HG03095 (cell line): Measurements from ENCODE around the gene ATRNL1.
"Not testable (repeated sequence)": the region's sequence is repeated elsewhere in the genome, so short reads cannot be mapped to it uniquely, and the experiment has no call there.

Source experiments
- ATAC-seq: cut with Tn5 transposase; IDR thresholded peaks from one replicate; pipeline ENCODE4 v1.9.1; 2021; ENCODE audit warnings: moderate library complexity; ENCODE audit not compliant: unreplicated experiment

ATRNL1 gene

GRCh38 chr10:115744089-115744488 is 650.9 kb downstream of the ATRNL1 start:
- ATAC-seq = no peak

GRCh38 chr10:115745943-115746342 is 652.8 kb downstream of the ATRNL1 start:
- no peak for ATAC-seq

DNA sequence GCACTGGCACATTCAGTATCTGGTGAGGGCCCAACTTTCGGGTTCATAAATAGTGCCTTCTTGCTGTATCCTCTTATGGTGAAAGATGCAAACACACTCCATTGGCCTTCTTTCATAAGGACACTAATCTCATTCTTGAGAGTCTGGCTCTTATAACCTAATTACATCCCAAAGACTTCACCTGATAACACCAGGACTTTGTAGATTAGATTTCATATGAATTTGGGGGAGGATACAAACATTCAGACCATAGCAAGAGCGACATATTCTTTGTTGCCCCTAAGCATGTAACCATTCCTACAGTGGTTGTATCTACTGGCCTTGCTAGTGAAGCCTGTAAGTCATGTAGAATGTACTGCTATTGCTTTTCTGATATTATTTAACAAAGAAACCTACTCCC is 654.6 kb downstream of the ATRNL1 start:
- no peak for ATAC-seq

DNA sequence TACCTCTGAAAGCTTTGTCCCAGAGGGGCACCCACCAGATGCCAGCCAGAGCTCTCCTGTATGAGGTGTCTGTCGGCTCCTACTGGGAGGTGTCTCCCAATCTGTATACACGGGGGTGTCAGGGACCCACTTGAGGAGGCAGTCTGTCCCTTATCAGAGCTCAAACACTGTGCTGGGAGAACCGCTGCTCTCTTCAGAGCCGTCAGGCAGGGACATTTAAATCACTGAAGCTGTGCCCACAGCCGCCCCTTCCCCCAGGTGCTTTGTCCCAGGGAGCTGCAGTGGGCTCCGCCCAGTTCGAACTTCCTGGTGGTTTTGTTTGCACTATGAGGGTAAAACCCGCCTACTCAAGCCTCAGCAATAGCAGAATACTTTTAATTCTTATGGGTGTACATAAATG is 665.3 kb downstream of the ATRNL1 start:
- ATAC-seq = not testable (repeated sequence)

GRCh38 chr10:115760131-115760530 is 667.0 kb downstream of the ATRNL1 start:
- no peak for ATAC-seq

DNA sequence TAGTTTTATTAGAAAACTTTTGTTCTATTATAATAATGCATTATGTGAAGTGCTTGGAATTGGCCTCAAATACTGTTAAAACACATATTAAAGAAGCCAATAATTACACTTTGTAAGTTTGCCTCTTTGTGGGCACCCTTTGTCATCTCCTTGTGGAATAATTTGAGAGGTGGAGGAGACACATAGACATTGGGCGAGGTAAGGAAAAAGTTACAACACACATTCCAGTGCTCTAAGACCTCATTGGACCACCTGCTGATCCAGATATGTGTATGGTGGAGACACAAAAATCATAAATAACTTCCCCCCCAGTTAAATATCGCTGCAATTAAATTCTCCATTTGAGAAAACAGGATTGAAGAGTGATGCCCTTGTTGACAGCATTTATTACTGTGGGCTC is 668.0 kb downstream of the ATRNL1 start:
- ATAC-seq = no peak

DNA sequence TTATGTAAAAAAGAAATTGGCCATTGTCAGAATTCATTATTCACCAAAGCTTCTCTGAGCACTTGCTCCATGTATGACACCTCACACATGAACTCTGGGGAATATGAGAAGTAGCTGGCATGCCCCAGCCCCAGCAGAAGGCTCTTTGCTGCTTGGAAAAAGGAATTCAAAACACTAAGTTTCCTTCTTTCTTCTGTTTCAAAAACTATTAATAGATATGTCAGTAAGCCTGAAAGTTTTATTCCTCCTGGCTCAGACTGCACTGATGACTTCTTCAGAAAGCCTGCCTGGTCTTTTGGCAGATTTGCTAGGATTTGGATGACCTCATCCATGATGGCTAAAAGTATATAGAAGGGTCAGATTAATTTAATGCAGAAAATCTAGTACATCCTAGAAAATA is 668.9 kb downstream of the ATRNL1 start:
- ATAC-seq = no peak

DNA sequence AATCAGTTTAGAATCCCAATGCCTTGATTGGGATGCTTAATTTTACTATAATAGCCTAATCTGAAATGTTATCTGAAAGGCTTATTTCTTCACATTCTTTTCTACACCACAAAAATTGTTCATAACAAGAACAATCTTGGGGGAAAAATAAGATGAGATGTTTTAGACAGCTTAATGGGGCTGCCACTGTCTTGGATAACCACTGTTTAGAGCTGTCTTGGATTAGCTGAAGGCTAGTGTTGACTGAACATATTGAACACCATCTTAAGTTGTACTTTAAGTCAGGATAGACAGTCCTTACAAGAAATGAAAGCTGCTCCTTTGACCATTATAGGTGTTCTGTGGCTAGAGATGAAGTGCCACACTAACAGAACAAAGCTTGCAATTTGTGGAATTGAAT is 678.6 kb downstream of the ATRNL1 start:
- ATAC-seq = no peak

- ATAC-seq = no peak
These were observed 679.4 kb downstream of the ATRNL1 start for GRCh38 chr10:115772606-115773005.

DNA sequence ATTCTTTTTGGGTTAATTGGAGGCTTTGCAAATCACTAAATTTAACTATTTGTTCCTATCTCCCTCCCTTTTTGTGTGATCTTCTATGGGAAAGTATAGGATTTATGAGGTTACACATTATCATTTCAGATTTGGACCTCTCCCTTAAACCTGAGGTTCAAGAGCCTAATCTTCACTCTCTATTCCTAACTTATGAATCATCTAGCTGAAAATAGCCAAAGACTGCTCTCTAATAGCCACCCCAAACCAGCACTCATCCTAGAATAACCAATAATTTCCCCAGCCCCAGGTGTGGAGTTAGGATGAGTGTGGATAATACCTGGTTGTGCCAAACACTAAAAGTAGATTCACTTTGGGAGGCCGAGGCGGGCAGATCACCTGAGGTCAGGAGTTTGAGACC is 680.7 kb downstream of the ATRNL1 start:
- no peak for ATAC-seq

DNA sequence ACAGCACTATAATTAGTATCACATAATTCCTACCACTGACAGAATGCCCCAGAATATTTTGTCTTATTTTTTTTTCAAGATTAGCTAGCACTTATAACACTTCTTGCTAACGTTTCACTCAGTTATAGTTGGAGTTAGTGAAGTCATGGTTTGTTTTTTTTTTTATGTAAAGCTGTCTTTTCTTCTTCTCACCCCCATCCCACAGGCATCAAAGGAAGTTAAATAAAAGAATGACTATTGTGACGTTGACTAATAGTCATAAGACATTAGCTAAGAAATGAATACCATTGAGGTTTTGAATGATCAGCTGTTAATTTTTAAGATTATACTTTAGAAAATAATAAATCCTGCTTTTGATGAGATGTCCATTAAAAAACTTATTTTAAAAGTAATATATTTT is 681.6 kb downstream of the ATRNL1 start:
- ATAC-seq = no peak

- no peak for ATAC-seq
These were observed 684.5 kb downstream of the ATRNL1 start for GRCh38 chr10:115777646-115778045.

- ATAC-seq = no peak
These were observed 697.1 kb downstream of the ATRNL1 start for GRCh38 chr10:115790220-115790619.

GRCh38 chr10:115795964-115796363 is 702.8 kb downstream of the ATRNL1 start:
- ATAC-seq = no peak

DNA sequence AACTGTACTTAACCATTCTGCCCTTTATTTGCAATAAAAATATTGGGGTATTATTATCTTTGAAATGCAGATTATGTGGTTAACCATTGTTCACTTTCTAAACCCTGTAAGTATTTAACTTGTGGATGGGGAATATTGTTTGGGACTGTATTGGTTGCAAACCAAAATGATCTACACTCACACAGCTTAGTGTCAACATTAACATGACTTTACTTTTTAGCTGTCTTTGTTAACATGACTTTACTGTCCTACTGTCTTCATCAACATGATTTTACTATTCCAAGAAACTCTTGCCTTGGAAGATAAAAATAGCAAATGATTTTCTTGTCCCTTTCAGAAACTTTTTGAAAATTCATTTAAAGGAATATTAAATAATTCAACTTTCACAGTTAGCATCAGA is 708.3 kb downstream of the ATRNL1 start:
- ATAC-seq = no peak

- no peak for ATAC-seq
These were observed 708.8 kb downstream of the ATRNL1 start for GRCh38 chr10:115801992-115802391.

GRCh38 chr10:115802911-115803310 is 709.7 kb downstream of the ATRNL1 start:
- ATAC-seq = no peak

GRCh38 chr10:115814542-115814941 is 721.4 kb downstream of the ATRNL1 start:
- no peak for ATAC-seq

DNA sequence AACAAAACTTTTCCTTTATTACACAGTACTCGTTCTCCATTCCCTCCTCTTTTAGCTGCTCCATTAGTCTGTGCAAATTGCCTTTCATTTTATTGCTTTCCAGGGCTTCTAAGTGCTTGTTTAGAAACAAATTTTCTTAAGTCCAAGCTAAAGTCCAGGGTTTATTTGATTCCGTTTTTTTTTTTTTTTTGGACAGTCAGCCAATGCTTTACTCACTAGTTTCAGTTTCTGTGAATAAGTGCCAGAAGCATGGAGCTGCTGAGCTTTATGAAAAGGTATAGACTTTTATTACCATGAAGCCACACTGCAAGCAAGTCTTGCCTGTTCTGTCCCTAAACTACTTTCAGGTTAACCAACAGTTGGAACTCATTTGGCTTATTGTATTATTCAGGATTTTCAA is 724.8 kb downstream of the ATRNL1 start:
- ATAC-seq = no peak

GRCh38 chr10:115826396-115826795 is 733.2 kb downstream of the ATRNL1 start:
- no peak for ATAC-seq

- no peak for ATAC-seq
These were observed 734.3 kb downstream of the ATRNL1 start for GRCh38 chr10:115827231-115828009.

DNA sequence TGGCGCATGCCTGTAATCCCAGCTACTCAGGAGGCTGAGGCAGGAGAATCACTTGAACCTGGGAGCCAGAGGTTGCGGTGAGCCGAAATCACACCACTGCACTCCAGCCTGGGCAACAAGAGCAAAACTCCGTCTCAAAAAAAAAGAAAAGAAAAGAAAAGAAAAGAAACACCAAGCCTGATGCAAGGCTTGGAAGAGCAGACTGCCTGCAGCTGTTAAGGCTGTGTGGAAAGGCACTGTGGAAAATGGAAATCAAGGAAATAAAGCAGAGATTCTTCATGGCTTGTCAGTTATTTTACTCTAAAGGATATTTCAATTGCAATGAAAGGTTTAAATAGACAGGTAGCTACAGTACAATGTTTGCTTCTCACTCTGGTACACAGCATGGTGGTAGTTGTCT is 735.0 kb downstream of the ATRNL1 start:
- not testable (repeated sequence) for ATAC-seq
